Kidney (tissue), 14 donors: Measurements from ENCODE around the gene JMJD7. TPM values are rescaled to one million over a fixed set of nuclear protein-coding genes. Genes with fewer than 3 reads are reported as not detected.

Source experiments
- DNase-seq, 5 donors: peaks; one replicate each; pipeline ENCODE4 v3.0.0-alpha.2; 2013 to 2020
- FAIRE-seq: peaks from 2 replicates; lab custom pipeline; 2012; peaks lifted over from hg19 to GRCh38; lab: Jason Lieb, UNC
- H3K27ac ChIP-seq, 2 donors: one replicate each; pipeline ENCODE4 v1.7.0; 2013; ENCODE audit warnings: low read depth in 2 of 2, low read length in 2 of 2, inconsistent platforms in 1 of 2
- H3K27me3 ChIP-seq: one replicate; pipeline ENCODE4 v1.7.1; 2013; ENCODE audit warnings: low read length, inconsistent platforms; ENCODE audit not compliant: control insufficient read depth, insufficient read depth
- H3K36me3 ChIP-seq, 3 donors: one replicate each; pipeline versions ENCODE4 v1.7.0 to v1.7.1; 2013; ENCODE audit warnings: low read length in 3 of 3, control low read depth in 1 of 3, inconsistent platforms in 1 of 3; ENCODE audit not compliant: insufficient read depth in 3 of 3, control insufficient read depth in 2 of 3
- H3K4me1 ChIP-seq, 3 donors: one replicate each; pipeline versions ENCODE4 v1.7.0 to v1.7.1; 2013; ENCODE audit warnings: low read length in 3 of 3, inconsistent platforms in 1 of 3, low read depth in 1 of 3; ENCODE audit not compliant: control insufficient read depth in 2 of 3, insufficient read depth in 2 of 3
- H3K4me3 ChIP-seq, 3 donors: one replicate each; pipeline versions ENCODE4 v1.7.0 to v1.8.1; 2013; ENCODE audit warnings: low read length in 3 of 3, control low read depth in 1 of 3, inconsistent platforms in 1 of 3
- H3K9ac ChIP-seq, 3 donors: one replicate each; pipeline versions ENCODE4 v1.7.0 to v1.7.1; 2013; ENCODE audit warnings: low read length in 3 of 3, control low read depth in 1 of 3, inconsistent platforms in 1 of 3
- H3K9me3 ChIP-seq, 3 donors: one replicate each; pipeline versions ENCODE4 v1.7.0 to v1.7.1; 2013; ENCODE audit warnings: low read length in 3 of 3, control low read depth in 1 of 3, inconsistent platforms in 1 of 3; ENCODE audit not compliant: control insufficient read depth in 2 of 3, insufficient read depth in 1 of 3
- CTCF ChIP-seq: IDR thresholded peaks from 3 replicates; pipeline ENCODE4 v1.5.1; 2012; ENCODE audit warnings: mild to moderate bottlenecking, moderate library complexity, borderline replicate concordance; ENCODE audit not compliant: insufficient read depth; ENCODE audit errors: extremely low read depth
- intact Hi-C: fragments of 100-400 bp; cut with DNase I; formaldehyde crosslinking; loops from one replicate; pipeline ENCODE4 v1.11.1; 2022
- polyA plus RNA-seq: library from polyadenylated mRNA; stranded (reverse); fragments of 350-450 nt; fragmentation: Illumina TruSeq; extraction: RNeasy Lipid Tissue Mini Kit (QIAGEN cat#74804); gene quantifications from one replicate; pipeline ENCODE4 v1.2.3, GENCODE V29; 2014; ENCODE audit warnings: low read depth, low replicate concordance; ENCODE audit not compliant: insufficient read depth
- total RNA-seq: library from RNA; stranded (reverse); fragmentation: NEBNext Ultra II Directional; extraction: Animal tissue kit (Norgen Biotek cat#: 25700); gene quantifications from one replicate; pipeline ENCODE4 v1.2.1, GENCODE V29; 2021
- donor health status: control.
- donor health status: control.
- donor health status: control.
- donor health status: control.
- donor health status: control.
- donor health status: DM: yes; HTN: yes; CAD: no.
- donor health status: Normal renal cell carcinoma (clear cell type).

JMJD7 gene
- total and polyA plus RNA-seq, 2 donors from 2014 or later, result 16.2 to 17.6 TPM

GRCh38 chr15:41841131-41841530, 13.2 kb downstream of the JMJD7 start:
- H3K4me1 ChIP-seq, result no peaks in the 10 kb centered on the region
- no peak for DNase-seq
- H3K9me3 ChIP-seq, result no peaks in the 10 kb centered on the region
- no peak for TF ChIP-seq CTCF
- H3K27ac ChIP-seq, result no peak overlapping the region
- no peak overlapping the region for H3K9ac ChIP-seq
- H3K36me3 ChIP-seq, result peaks cover 0 to 3% (median 0%) of the 10 kb centered on the region in 3 donors
- no peak overlapping the region for H3K4me3 ChIP-seq
- H3K27me3 ChIP-seq, result no peaks in the 10 kb centered on the region
- FAIRE-seq, result no peak
- intact Hi-C loops, result no loop called here

- FAIRE-seq, result no peak
- Histone ChIP-seq H3K9me3 (no peaks in the 10 kb centered on the region), H3K27ac (no peak overlapping the region), H3K36me3 (peaks cover 0 to 10% (median 2%) of the 10 kb centered on the region in 3 donors), H3K4me1 (no peaks in the 10 kb centered on the region), H3K4me3 (no peak overlapping the region), H3K27me3 (no peaks in the 10 kb centered on the region), H3K9ac (no peak overlapping the region)
- no peak for TF ChIP-seq CTCF
- intact Hi-C loops, result no loop called here
- DNase-seq, result no peak
Measured at GRCh38 chr15:41842229-41842628, 14.3 kb downstream of the JMJD7 start.

- no peak for FAIRE-seq
- H3K9ac ChIP-seq, result no peak overlapping the region
- H3K27ac ChIP-seq, result no peak overlapping the region
- intact Hi-C loops, result no loop called here
- no peaks in the 10 kb centered on the region for H3K27me3 ChIP-seq
- no peak overlapping the region for H3K4me3 ChIP-seq
- no peak for TF ChIP-seq CTCF
- no peak for DNase-seq
- H3K9me3 ChIP-seq, result no peaks in the 10 kb centered on the region
- peaks cover 0 to 15% (median 2%) of the 10 kb centered on the region in 3 donors for H3K36me3 ChIP-seq
- H3K4me1 ChIP-seq, result no peaks in the 10 kb centered on the region
Measured at GRCh38 chr15:41843571-41843970, 15.7 kb downstream of the JMJD7 start.

- Histone ChIP-seq H3K27ac (no peak overlapping the region), H3K4me1 (no peaks in the 10 kb centered on the region), H3K4me3 (no peak overlapping the region), H3K27me3 (no peaks in the 10 kb centered on the region), H3K36me3 (peaks cover 0 to 15% (median 2%) of the 10 kb centered on the region in 3 donors), H3K9ac (no peak overlapping the region), H3K9me3 (no peaks in the 10 kb centered on the region)
- intact Hi-C loops, result no loop called here
- DNase-seq (no peak), FAIRE-seq (no peak)
- no peak for TF ChIP-seq CTCF
Measured at GRCh38 chr15:41844814-41845213, 16.9 kb downstream of the JMJD7 start.
